Stimulated activated CD4-positive, alpha-beta T cell treated with anti-CD3 and anti-CD28 coated beads, TNF-alpha, amount 100 ng/mL, for 1 hour (primary cell): Measurements from ENCODE around the gene UTP4.
"Not testable (repeated sequence)": the region's sequence is repeated elsewhere in the genome, so short reads cannot be mapped to it uniquely, and the experiment has no call there.

Experiments
- DNase-seq, 3 donors: peaks; one replicate each; pipeline ENCODE4 v3.0.0-alpha.2; 2020; ENCODE audit warnings: low read depth in 3 of 3, low spot score in 1 of 3

UTP4 gene

GRCh38 chr16:69130461-69130860 lies 2.0 kb upstream of the UTP4 start:
- no peak for DNase-seq

- DNase-seq: no peak
Observed at GRCh38 chr16:69131167-69131838, 1.1 kb upstream of the UTP4 start.

GRCh38 chr16:69131839-69132423 lies 518 bp upstream of the UTP4 start:
- DNase-seq: peak; percentile 13 to 67 (median 38)

GRCh38 chr16:69133373-69133954 lies 1.0 kb downstream of the UTP4 start:
- no peak for DNase-seq

GRCh38 chr16:69138608-69139007 lies 6.2 kb downstream of the UTP4 start:
- no peak for DNase-seq

GRCh38 chr16:69139464-69139863 lies 7.0 kb downstream of the UTP4 start:
- not testable (repeated sequence) for DNase-seq

GRCh38 chr16:69141014-69141413 lies 8.6 kb downstream of the UTP4 start:
- DNase-seq: no peak

GRCh38 chr16:69141936-69142335 lies 9.5 kb downstream of the UTP4 start:
- DNase-seq: no peak

GRCh38 chr16:69143116-69143515 lies 10.7 kb downstream of the UTP4 start:
- DNase-seq: no peak

GRCh38 chr16:69145658-69146057 lies 13.2 kb downstream of the UTP4 start:
- DNase-seq: no peak

GRCh38 chr16:69149621-69150020 lies 17.2 kb downstream of the UTP4 start:
- not testable (repeated sequence) for DNase-seq

- DNase-seq: peak in 2 of 3 donors; percentile 18 to 37
Observed at GRCh38 chr16:69150146-69150865, 17.9 kb downstream of the UTP4 start.

GRCh38 chr16:69157196-69157595 lies 24.7 kb downstream of the UTP4 start:
- no peak for DNase-seq

- DNase-seq: no peak
Observed at GRCh38 chr16:69160192-69160591, 27.7 kb downstream of the UTP4 start.

GRCh38 chr16:69165584-69165983 lies 33.1 kb downstream of the UTP4 start:
- no peak for DNase-seq

GRCh38 chr16:69166221-69166833 lies 33.9 kb downstream of the UTP4 start:
- DNase-seq: peak in 2 of 3 donors; percentile 15 to 46

- DNase-seq: no peak
Observed at GRCh38 chr16:69166946-69167930, 34.8 kb downstream of the UTP4 start.

- no peak for DNase-seq
Observed at GRCh38 chr16:69169051-69169450, 36.6 kb downstream of the UTP4 start.

GRCh38 chr16:69169607-69170352 lies 37.3 kb downstream of the UTP4 start:
- DNase-seq: no peak
